BJ (cell line): Measurements from ENCODE around the gene MOGAT3. TPM values are rescaled to one million over a fixed set of nuclear protein-coding genes. Genes with fewer than 3 reads are reported as not detected.

Experiments used
- CTCF ChIA-PET: fragments of 350-600 bp; formaldehyde crosslinking; extraction: SDS; loops from one replicate; lab custom pipeline; 2021; ENCODE audit warnings: antibody characterized with exemption, inconsistent platforms; lab: Yijun Ruan, JAX
- POLR2A ChIA-PET: fragments of 300-600 bp; sonication (Branson Sonifier 250); formaldehyde crosslinking; extraction: SDS; loops from one replicate; lab custom pipeline; 2021; ENCODE audit warnings: antibody characterized with exemption; lab: Charles Lee
- DNase-seq: peaks from one replicate; pipeline ENCODE4 v3.0.0-alpha.2; 2011; ENCODE audit warnings: low read depth
- H3K27me3 ChIP-seq: 2 replicates; pipeline ENCODE4 v1.6.0; 2011; ENCODE audit warnings: low read length; ENCODE audit not compliant: control insufficient read depth, insufficient read depth
- H3K36me3 ChIP-seq: 2 replicates; pipeline ENCODE4 v1.5.1; 2011; ENCODE audit warnings: low read length; ENCODE audit not compliant: control insufficient read depth, insufficient read depth
- H3K4me3 ChIP-seq: 2 replicates; pipeline ENCODE4 v1.5.1; 2011; ENCODE audit warnings: low read depth, mild to moderate bottlenecking, control low read depth, low read length
- polyA plus RNA-seq: library from polyadenylated mRNA; depleted of rRNA; stranded (reverse); fragments of >200 nt; gene quantifications from 2 replicates; pipeline ENCODE4 v1.2.3, GENCODE V29; 2011
- TF ChIP-seq, protein P1 (sequence below): IDR thresholded peaks from 2 replicates; pipeline ENCODE4 v1.5.1; 2011; ENCODE audit warnings: low read depth, mild to moderate bottlenecking, control low read depth, inconsistent platforms, low read length, moderate library complexity; ENCODE audit not compliant: insufficient read depth

Gene MOGAT3
- polyA plus RNA-seq, 1 experiment: not detected

DNA sequence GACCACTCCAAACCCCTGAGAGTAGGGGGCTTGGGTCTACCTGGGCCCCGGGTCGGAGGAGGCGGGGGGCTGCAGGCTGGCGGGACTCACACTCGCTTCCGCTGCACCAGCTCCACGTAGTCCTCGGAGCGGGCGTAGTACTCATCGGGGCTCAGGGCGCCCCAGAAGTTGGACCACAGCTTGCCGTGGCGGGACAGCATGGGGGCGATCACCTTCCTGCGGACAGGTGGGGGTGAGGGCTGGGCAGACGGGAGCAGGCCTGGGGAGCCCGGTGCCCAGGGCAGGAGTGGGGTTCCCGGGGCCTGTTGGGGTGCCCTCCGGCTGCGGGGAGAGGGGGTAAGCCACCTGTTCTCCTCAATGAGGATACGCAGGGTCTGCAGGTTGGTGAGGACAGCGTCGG, 10.7 kb upstream of the MOGAT3 start:
- POLR2A ChIA-PET: no interaction called here
- H3K4me3 ChIP-seq: no peak overlapping the region
- DNase-seq: no peak
- H3K36me3 ChIP-seq: peaks cover 34% of the 10 kb centered on the region
- CTCF ChIA-PET: interaction anchor here (0.9 to 1.4 kb wide), 3 partner anchors 17 to 33 kb away, joined by 3 to 4 read pairs (median 4); no protein-coding TSS in a partner anchor
- no peaks in the 10 kb centered on the region for H3K27me3 ChIP-seq
- TF ChIP-seq, protein P1, sequence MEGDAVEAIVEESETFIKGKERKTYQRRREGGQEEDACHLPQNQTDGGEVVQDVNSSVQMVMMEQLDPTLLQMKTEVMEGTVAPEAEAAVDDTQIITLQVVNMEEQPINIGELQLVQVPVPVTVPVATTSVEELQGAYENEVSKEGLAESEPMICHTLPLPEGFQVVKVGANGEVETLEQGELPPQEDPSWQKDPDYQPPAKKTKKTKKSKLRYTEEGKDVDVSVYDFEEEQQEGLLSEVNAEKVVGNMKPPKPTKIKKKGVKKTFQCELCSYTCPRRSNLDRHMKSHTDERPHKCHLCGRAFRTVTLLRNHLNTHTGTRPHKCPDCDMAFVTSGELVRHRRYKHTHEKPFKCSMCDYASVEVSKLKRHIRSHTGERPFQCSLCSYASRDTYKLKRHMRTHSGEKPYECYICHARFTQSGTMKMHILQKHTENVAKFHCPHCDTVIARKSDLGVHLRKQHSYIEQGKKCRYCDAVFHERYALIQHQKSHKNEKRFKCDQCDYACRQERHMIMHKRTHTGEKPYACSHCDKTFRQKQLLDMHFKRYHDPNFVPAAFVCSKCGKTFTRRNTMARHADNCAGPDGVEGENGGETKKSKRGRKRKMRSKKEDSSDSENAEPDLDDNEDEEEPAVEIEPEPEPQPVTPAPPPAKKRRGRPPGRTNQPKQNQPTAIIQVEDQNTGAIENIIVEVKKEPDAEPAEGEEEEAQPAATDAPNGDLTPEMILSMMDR: no peak

DNA sequence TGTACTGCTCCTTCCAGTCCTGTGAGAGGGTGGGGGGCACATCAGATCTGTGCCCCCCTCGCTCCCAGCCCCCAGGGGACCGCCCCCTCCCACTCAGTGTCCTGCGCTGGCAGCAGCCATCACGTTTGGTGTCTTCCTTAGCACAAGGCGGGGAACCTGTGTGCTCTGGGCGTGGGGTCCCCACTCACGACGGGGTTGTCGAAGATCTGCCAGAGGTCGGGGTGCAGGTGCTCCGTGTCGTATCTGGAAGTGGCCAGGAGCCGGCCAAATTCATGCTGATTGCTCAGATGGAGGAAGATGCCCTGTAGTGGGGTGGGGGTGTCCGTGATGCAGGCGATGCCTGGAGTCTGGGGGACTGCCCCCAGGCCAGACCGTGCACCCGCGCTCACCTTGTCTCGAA, 9.3 kb upstream of the MOGAT3 start:
- H3K36me3 ChIP-seq: peaks cover 32% of the 10 kb centered on the region
- CTCF ChIA-PET: interaction anchor here (1.1 to 1.4 kb wide), 2 partner anchors 18 to 34 kb away, joined by 3 to 4 read pairs; no protein-coding TSS in a partner anchor
- POLR2A ChIA-PET: no interaction called here
- H3K27me3 ChIP-seq: no peaks in the 10 kb centered on the region
- TF ChIP-seq, protein P1: no peak
- no peak overlapping the region for H3K4me3 ChIP-seq
- no peak for DNase-seq

DNA sequence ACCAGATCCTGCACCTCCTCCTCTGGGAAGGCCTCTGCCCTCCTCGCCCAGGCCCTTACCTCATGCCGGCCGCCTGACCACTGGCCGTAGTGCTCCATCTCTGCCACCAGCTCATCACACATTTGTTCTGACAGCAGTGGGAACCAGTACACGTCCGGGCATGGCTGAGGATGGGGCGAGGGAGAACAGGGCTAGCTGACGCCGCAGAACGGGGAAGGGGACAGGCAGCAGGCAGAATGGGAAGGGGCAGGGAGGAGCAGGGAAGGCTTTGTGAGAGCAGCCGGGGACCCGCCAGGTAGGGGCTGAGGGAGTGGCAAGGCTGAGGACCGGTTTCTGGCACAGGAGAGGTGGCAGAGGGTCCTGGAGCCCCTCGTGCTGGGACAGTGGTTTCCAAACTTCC, 8.0 kb upstream of the MOGAT3 start:
- Histone ChIP-seq H3K27me3 (no peaks in the 10 kb centered on the region), H3K36me3 (peaks cover 32% of the 10 kb centered on the region), H3K4me3 (no peak overlapping the region)
- TF ChIP-seq, protein P1: no peak
- DNase-seq: no peak
- ChIA-PET POLR2A (no interaction called here), CTCF (interaction anchor here (1.1 to 1.3 kb wide), 2 partner anchors 16 to 315 kb away, joined by 4 read pairs; no protein-coding TSS in a partner anchor)

DNA sequence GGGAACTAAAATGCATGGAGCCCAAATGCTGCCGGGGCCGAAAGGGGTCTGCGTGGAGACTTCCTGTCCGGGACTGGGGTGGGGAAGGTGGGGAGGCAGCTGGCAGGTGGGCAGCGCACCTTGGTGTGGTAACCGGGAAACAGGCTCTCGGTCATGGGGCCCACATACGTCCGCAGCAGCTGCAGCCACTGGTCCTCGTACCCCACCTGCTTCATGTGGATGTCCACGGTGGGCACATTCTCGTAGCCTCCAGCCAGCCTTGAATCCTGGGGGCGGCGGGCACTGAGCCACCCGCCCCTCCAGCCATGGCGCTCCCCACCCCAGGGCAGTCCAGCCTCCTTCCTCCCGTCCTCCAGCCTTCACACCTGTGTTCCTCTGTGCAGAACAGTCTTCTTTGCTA, 6.6 kb upstream of the MOGAT3 start:
- H3K27me3 ChIP-seq: peaks cover 3% of the 10 kb centered on the region
- peaks cover 29% of the 10 kb centered on the region for H3K36me3 ChIP-seq
- ChIA-PET CTCF (interaction anchor here (0.8 to 1.1 kb wide), 2 partner anchors 14 to 15 kb away, joined by 4 to 5 read pairs; no protein-coding TSS in a partner anchor), POLR2A (no interaction called here)
- H3K4me3 ChIP-seq: no peak overlapping the region
- no peak for DNase-seq
- TF ChIP-seq, protein P1: no peak

DNA sequence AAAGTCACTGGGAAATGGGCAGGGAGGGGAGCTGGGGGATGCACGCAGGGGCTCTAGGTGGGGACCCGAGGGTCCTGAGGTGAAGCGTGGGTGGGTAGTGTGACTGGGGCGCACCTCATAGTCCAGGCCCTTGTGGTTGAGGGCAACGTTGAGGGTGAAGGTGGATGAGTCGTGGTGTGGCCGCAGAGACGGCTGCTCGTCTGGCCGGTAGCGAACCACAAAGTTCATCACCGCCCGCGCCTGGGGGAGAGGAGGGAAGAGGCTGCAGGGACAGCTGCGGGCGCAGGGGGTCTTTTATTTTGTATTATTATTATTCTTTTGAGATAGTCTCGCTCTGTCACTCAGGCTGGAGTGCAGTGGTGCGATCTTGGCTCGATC, 5.8 kb upstream of the MOGAT3 start:
- CTCF ChIA-PET: interaction anchor here (5.1 kb wide), 1 partner anchor 13 kb away, joined by 35 read pairs; no protein-coding TSS in a partner anchor
- no peak for DNase-seq
- peaks cover 9% of the 10 kb centered on the region for H3K27me3 ChIP-seq
- peaks cover 23% of the 10 kb centered on the region for H3K36me3 ChIP-seq
- POLR2A ChIA-PET: interaction anchor here (0.7 kb wide), 1 partner anchor 50 kb away, joined by 4 read pairs; no protein-coding TSS in a partner anchor
- TF ChIP-seq, protein P1: no peak
- no peak overlapping the region for H3K4me3 ChIP-seq
